ENCODE data around the gene ERAL1.
A peak's percentile ranks its signal among the peaks of the same experiment; 100 is the strongest.
"Not testable (repeated sequence)": the region's sequence is repeated elsewhere in the genome, so short reads cannot be mapped to it uniquely, and the experiment has no call there.

ERAL1 gene

GRCh38 chr17:28854457-28855335, at the start of gene ERAL1:
Gene ERAL1 (plus strand): TSS chr17:28855016. CDS start chr17:28855035, 19 bp downstream.
- DNase-seq (ENCODE audit: low read depth): peak; percentile 70

- DNase-seq (ENCODE audit: low read depth): no peak
Observed at GRCh38 chr17:28807925-28808634, 46.7 kb upstream of the ERAL1 start.

- no peak for DNase-seq (ENCODE audit: low read depth)
Observed at GRCh38 chr17:28810437-28810836, 44.4 kb upstream of the ERAL1 start.

- no peak for DNase-seq (ENCODE audit: low read depth)
Observed at GRCh38 chr17:28811651-28812090, 43.1 kb upstream of the ERAL1 start.

- DNase-seq (ENCODE audit: low read depth): peak; percentile 92
Observed at GRCh38 chr17:28812091-28812747, 42.6 kb upstream of the ERAL1 start.

GRCh38 chr17:28812748-28813377, 42.0 kb upstream of the ERAL1 start:
- no peak for DNase-seq (ENCODE audit: low read depth)

GRCh38 chr17:28816540-28816939, 38.3 kb upstream of the ERAL1 start:
- no peak for DNase-seq (ENCODE audit: low read depth)

GRCh38 chr17:28818819-28819221, 36.0 kb upstream of the ERAL1 start:
- DNase-seq (ENCODE audit: low read depth): no peak

GRCh38 chr17:28819582-28819981, 35.2 kb upstream of the ERAL1 start:
- DNase-seq (ENCODE audit: low read depth): no peak

- no peak for DNase-seq (ENCODE audit: low read depth)
Observed at GRCh38 chr17:28827672-28828071, 27.1 kb upstream of the ERAL1 start.

GRCh38 chr17:28828294-28829040, 26.3 kb upstream of the ERAL1 start:
- DNase-seq (ENCODE audit: low read depth): no peak

GRCh38 chr17:28834420-28834819, 20.4 kb upstream of the ERAL1 start:
- DNase-seq (ENCODE audit: low read depth): no peak

GRCh38 chr17:28836541-28836940, 18.3 kb upstream of the ERAL1 start:
- DNase-seq (ENCODE audit: low read depth): not testable (repeated sequence)

GRCh38 chr17:28839221-28839620, 15.6 kb upstream of the ERAL1 start:
- no peak for DNase-seq (ENCODE audit: low read depth)

GRCh38 chr17:28841901-28842281, 12.9 kb upstream of the ERAL1 start:
- no peak for DNase-seq (ENCODE audit: low read depth)

GRCh38 chr17:28842282-28843012, 12.4 kb upstream of the ERAL1 start, which contains the start of gene FAM222B:
Gene FAM222B (minus strand): TSS chr17:28842790. CDS start chr17:28766667, 76,123 bp downstream.
- peak; percentile 76 for DNase-seq (ENCODE audit: low read depth)

GRCh38 chr17:28843816-28844148, 11.0 kb upstream of the ERAL1 start:
- DNase-seq (ENCODE audit: low read depth): no peak

- no peak for DNase-seq (ENCODE audit: low read depth)
Observed at GRCh38 chr17:28846231-28846630, 8.6 kb upstream of the ERAL1 start.

GRCh38 chr17:28846699-28847098, 8.1 kb upstream of the ERAL1 start:
- not testable (repeated sequence) for DNase-seq (ENCODE audit: low read depth)

- peak; percentile 41 for DNase-seq (ENCODE audit: low read depth)
Observed at GRCh38 chr17:28848667-28849066, 6.1 kb upstream of the ERAL1 start.

GRCh38 chr17:28849281-28849680, 5.5 kb upstream of the ERAL1 start:
- no peak for DNase-seq (ENCODE audit: low read depth)
